HL-60 (cell line): ENCODE results near the gene PCSK2.

ENCODE experiments used
- POLR2AphosphoS5 ChIP-seq: IDR thresholded peaks from 2 replicates; pipeline ENCODE4 v1.6.1; 2012; ENCODE audit warnings: low read depth
- TF ChIP-seq, protein P1 (sequence below): IDR thresholded peaks from one replicate; pipeline ENCODE4 v1.5.1; 2011; ENCODE audit warnings: low read length, control low read depth, inconsistent platforms; ENCODE audit not compliant: insufficient read depth

DNA sequence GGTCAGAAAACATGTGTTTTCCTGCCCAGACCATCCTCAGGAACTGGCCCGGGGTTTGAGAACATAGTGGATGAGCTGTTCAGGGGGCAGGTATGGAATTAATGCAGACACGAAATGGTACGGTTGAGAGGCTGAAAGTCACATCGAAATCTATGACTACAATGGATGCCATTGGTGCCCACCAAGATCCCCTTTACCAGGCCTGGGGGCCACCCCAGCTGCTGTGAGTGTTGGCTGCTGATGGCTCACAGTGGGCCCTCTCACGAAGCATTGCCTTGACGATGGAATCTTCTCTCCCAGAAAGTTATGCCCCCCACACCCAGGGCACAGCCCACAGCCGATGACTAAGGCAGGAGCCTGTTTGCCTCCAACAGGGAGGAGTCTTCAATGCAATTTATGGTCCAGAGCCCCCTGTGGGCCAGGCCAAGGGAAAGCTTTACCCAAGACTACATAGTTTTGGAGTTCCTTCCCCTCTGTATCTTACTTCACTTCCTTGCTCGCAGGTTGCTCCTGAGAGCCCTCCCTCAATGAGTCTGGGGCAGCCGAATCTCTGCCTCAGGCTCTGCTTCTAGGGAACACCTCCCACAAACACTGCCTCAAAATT lies 211.7 kb downstream of the PCSK2 start:
- no peak for TF ChIP-seq POLR2AphosphoS5
- TF ChIP-seq, protein P1, sequence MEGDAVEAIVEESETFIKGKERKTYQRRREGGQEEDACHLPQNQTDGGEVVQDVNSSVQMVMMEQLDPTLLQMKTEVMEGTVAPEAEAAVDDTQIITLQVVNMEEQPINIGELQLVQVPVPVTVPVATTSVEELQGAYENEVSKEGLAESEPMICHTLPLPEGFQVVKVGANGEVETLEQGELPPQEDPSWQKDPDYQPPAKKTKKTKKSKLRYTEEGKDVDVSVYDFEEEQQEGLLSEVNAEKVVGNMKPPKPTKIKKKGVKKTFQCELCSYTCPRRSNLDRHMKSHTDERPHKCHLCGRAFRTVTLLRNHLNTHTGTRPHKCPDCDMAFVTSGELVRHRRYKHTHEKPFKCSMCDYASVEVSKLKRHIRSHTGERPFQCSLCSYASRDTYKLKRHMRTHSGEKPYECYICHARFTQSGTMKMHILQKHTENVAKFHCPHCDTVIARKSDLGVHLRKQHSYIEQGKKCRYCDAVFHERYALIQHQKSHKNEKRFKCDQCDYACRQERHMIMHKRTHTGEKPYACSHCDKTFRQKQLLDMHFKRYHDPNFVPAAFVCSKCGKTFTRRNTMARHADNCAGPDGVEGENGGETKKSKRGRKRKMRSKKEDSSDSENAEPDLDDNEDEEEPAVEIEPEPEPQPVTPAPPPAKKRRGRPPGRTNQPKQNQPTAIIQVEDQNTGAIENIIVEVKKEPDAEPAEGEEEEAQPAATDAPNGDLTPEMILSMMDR, result no peak
